H1 (cell line): ENCODE results near the gene AHCY.

ENCODE experiments used
- CEBPB ChIP-seq: IDR thresholded peaks from 2 replicates; pipeline ENCODE4 v1.6.1; 2012; ENCODE audit warnings: low read depth, low read length
- CTCF ChIP-seq, 3 experiments: IDR thresholded peaks; 1 replicate in 2 of 3; 2 replicates in 1 of 3; pipeline versions ENCODE4 v1.5.1 to v1.6.1; 2011; ENCODE audit warnings: low read length in 3 of 3, mild to moderate bottlenecking in 3 of 3, inconsistent platforms in 2 of 3, low read depth in 1 of 3, moderate library complexity in 1 of 3; ENCODE audit not compliant: insufficient read depth in 1 of 3; ENCODE audit errors: control extremely low read depth in 1 of 3
- EP300 ChIP-seq, 2 experiments: IDR thresholded peaks; 1 replicate in 1 of 2; 2 replicates in 1 of 2; pipeline ENCODE4 v1.6.1; 2011 to 2012; ENCODE audit warnings: low read depth in 2 of 2, low read length in 2 of 2, mild to moderate bottlenecking in 2 of 2, borderline replicate concordance in 1 of 2, inconsistent platforms in 1 of 2, moderate library complexity in 1 of 2
- EZH2 ChIP-seq: fragments of 200-600 bp; sonication (generic); IDR thresholded peaks from 2 replicates; pipeline ENCODE4 v1.7.1; 2012; ENCODE audit warnings: low read depth, mild to moderate bottlenecking, moderate library complexity, low read length, inconsistent platforms; ENCODE audit not compliant: severe bottlenecking
- GABPA ChIP-seq: IDR thresholded peaks from 2 replicates; pipeline ENCODE4 v1.6.1; 2011; ENCODE audit warnings: mild to moderate bottlenecking, low read length, moderate library complexity, borderline replicate concordance; ENCODE audit not compliant: insufficient read depth
- MAX ChIP-seq: IDR thresholded peaks from 2 replicates; pipeline ENCODE4 v1.6.1; 2012; ENCODE audit warnings: inconsistent platforms
- PHF8 ChIP-seq: fragments of 200-600 bp; sonication (generic); conservative IDR thresholded peaks from 2 replicates; pipeline ENCODE4 v1.7.1; 2012; ENCODE audit warnings: low read depth, mild to moderate bottlenecking, inconsistent platforms, low read length, moderate library complexity
- POLR2AphosphoS5 ChIP-seq: IDR thresholded peaks from 2 replicates; pipeline ENCODE4 v1.6.1; 2011; ENCODE audit warnings: low read depth, low read length
- RAD21 ChIP-seq, 2 experiments: IDR thresholded peaks in 1 of 2; conservative IDR thresholded peaks in 1 of 2; 2 replicates each; pipeline ENCODE4 v1.6.1; 2011; ENCODE audit warnings: low read depth in 2 of 2, low read length in 2 of 2, improper control_type of control experiment in 1 of 2, inconsistent platforms in 1 of 2, mild to moderate bottlenecking in 1 of 2, moderate library complexity in 1 of 2
- RNF2 ChIP-seq: fragments of 200-900, 300-1000 bp; sonication (generic); IDR thresholded peaks from 2 replicates; pipeline ENCODE4 v1.7.1; 2016; ENCODE audit warnings: borderline replicate concordance, low read depth, mild to moderate bottlenecking, antibody characterized with exemption, low read length; ENCODE audit not compliant: poor library complexity, severe bottlenecking; ENCODE audit errors: missing control alignments
- SP1 ChIP-seq: IDR thresholded peaks from 2 replicates; pipeline ENCODE4 v1.6.1; 2011; ENCODE audit warnings: low read depth, low read length
- SUZ12 ChIP-seq: fragments of 200-600 bp; sonication (generic); IDR thresholded peaks from 2 replicates; pipeline ENCODE4 v1.6.1; 2012; ENCODE audit warnings: mild to moderate bottlenecking, inconsistent platforms, low read length, moderate library complexity, mixed read lengths
- TAF1 ChIP-seq: IDR thresholded peaks from 2 replicates; pipeline ENCODE4 v1.6.1; 2011; ENCODE audit warnings: mild to moderate bottlenecking, low read depth, low read length
- ZNF274 ChIP-seq: IDR thresholded peaks from 2 replicates; pipeline ENCODE4 v1.7.0; 2012; ENCODE audit warnings: low read length, borderline replicate concordance; ENCODE audit errors: extremely low read depth

- no peak for TF ChIP-seq SUZ12
- no peak for TF ChIP-seq SP1
- no peak for TF ChIP-seq MAX
- TF ChIP-seq ZNF274: no peak
- TF ChIP-seq CTCF (IDR thresholded peaks at IDR 0.05; ENCODE audit: control extremely low read depth in 1 of 3, insufficient read depth in 1 of 3, low read depth in 1 of 3, low read length in 3 of 3): no peak
- no peak; the same call in 1 of the 2 replicates for TF ChIP-seq TAF1
- TF ChIP-seq PHF8: no peak
- TF ChIP-seq CEBPB: no peak
- TF ChIP-seq RNF2: no peak
- TF ChIP-seq EZH2: no peak
- no peak for TF ChIP-seq EP300 (IDR thresholded peaks at IDR 0.05; ENCODE audit: borderline replicate concordance in 1 of 2, low read depth in 2 of 2, low read length in 2 of 2)
- no peak; a peak in 1 of 4 replicates for TF ChIP-seq RAD21 (IDR thresholded peaks at IDR 0.05 in 1 of 2, conservative IDR thresholded peaks at IDR 0.05 in 1 of 2; ENCODE audit: low read depth in 2 of 2, low read length in 2 of 2)
- TF ChIP-seq POLR2AphosphoS5: no peak
- no peak for TF ChIP-seq GABPA
Measured at GRCh38 chr20:34312024-34312460, 8.9 kb upstream of the AHCY start.
